Thoracic aorta (tissue), 2 donors: ENCODE measurements around the gene KRT8. TPM values are rescaled to one million over a fixed set of nuclear protein-coding genes. Genes with fewer than 3 reads are reported as not detected.

Experiments used
- ATAC-seq: fragments of 150-250 bp; one replicate; pipeline ENCODE4 v1.8.0; 2017; ENCODE audit warnings: low read depth; ENCODE audit not compliant: insufficient number of reproducible peaks, low FRiP score
- DNase-seq: peaks from one replicate; pipeline ENCODE4 v3.0.0-alpha.2; 2020; ENCODE audit warnings: low spot score
- H3K27ac ChIP-seq, 2 donors: fragments of 200-600 bp; sonication (generic); 1 replicate in 1 of 2; 2 replicates in 1 of 2; pipeline ENCODE4 v1.5.1; 2016; ENCODE audit warnings: mild to moderate bottlenecking in 2 of 2, moderate library complexity in 2 of 2
- H3K27me3 ChIP-seq: fragments of 200-600 bp; sonication (generic); replicated peaks from 2 replicates; pipeline ENCODE4 v1.6.0; 2016; ENCODE audit warnings: mild to moderate bottlenecking; ENCODE audit not compliant: insufficient read depth
- H3K36me3 ChIP-seq: fragments of 200-600 bp; sonication (generic); one replicate; pipeline ENCODE4 v1.5.1; 2016
- H3K4me1 ChIP-seq, 2 donors: fragments of 200-600 bp; sonication (generic); 1 replicate in 1 of 2; 2 replicates in 1 of 2; pipeline versions ENCODE4 v1.5.1 to v1.6.0; 2016; ENCODE audit warnings: low read depth in 2 of 2, mild to moderate bottlenecking in 1 of 2; ENCODE audit not compliant: control insufficient read depth in 1 of 2
- H3K4me3 ChIP-seq: fragments of 200-600 bp; sonication (generic); 2 replicates; pipeline ENCODE4 v1.5.1; 2016; ENCODE audit warnings: mild to moderate bottlenecking
- H3K9me3 ChIP-seq: fragments of 200-600 bp; sonication (generic); 2 replicates; pipeline ENCODE4 v1.5.1; 2016
- CTCF ChIP-seq: fragments of 200-600 bp; sonication (generic); IDR thresholded peaks from one replicate; pipeline ENCODE4 v1.5.1; 2019; ENCODE audit warnings: antibody characterized with exemption
- total RNA-seq, 2 donors: library from RNA; depleted of rRNA; stranded (reverse); fragments of >200 nt; gene quantifications; one replicate each; pipeline versions ENCODE4 v1.1.0 to v1.2.3, GENCODE V29; 2016

Gene KRT8
- total RNA-seq, 2 donors from 2014 or later = 130 to 175 TPM

GRCh38 chr12:52871291-52872039 is 33.4 kb downstream of the KRT8 start:
- Histone ChIP-seq H3K36me3 (no peaks in the 10 kb centered on the region), H3K27me3 (no peaks in the 10 kb centered on the region), H3K27ac (peak overlapping the region in 1 of 2 donors; percentile 28), H3K9me3 (no peaks in the 10 kb centered on the region), H3K4me1 (peaks cover 4 to 21% of the 10 kb centered on the region in 2 donors), H3K4me3 (no peak overlapping the region)
- DNase-seq (no peak), ATAC-seq (no peak)
- no peak for TF ChIP-seq CTCF

GRCh38 chr12:52870361-52871290 is 34.2 kb downstream of the KRT8 start:
- peak; percentile 40 for TF ChIP-seq CTCF
- Histone ChIP-seq H3K4me1 (peaks cover 4 to 21% of the 10 kb centered on the region in 2 donors), H3K36me3 (no peaks in the 10 kb centered on the region), H3K4me3 (no peak overlapping the region), H3K27ac (peak overlapping the region in 1 of 2 donors; percentile 28), H3K27me3 (no peaks in the 10 kb centered on the region), H3K9me3 (no peaks in the 10 kb centered on the region)
- no peak for DNase-seq
- no peak for ATAC-seq

GRCh38 chr12:52867642-52868041 is 37.2 kb downstream of the KRT8 start:
- no peak for ATAC-seq
- H3K27me3 ChIP-seq = no peaks in the 10 kb centered on the region
- no peaks in the 10 kb centered on the region for H3K36me3 ChIP-seq
- no peak for TF ChIP-seq CTCF
- no peak for DNase-seq
- H3K9me3 ChIP-seq = no peaks in the 10 kb centered on the region
- H3K27ac ChIP-seq = no peak overlapping the region
- no peak overlapping the region for H3K4me3 ChIP-seq
- peaks cover 0 to 10% of the 10 kb centered on the region in 2 donors for H3K4me1 ChIP-seq

- Histone ChIP-seq H3K27ac (no peak overlapping the region), H3K4me1 (peaks cover 0 to 10% of the 10 kb centered on the region in 2 donors), H3K4me3 (no peak overlapping the region), H3K27me3 (no peaks in the 10 kb centered on the region), H3K36me3 (no peaks in the 10 kb centered on the region), H3K9me3 (no peaks in the 10 kb centered on the region)
- no peak for TF ChIP-seq CTCF
- ATAC-seq (no peak), DNase-seq (no peak)
Measured at GRCh38 chr12:52867152-52867551, 37.7 kb downstream of the KRT8 start.
